Motor neuron (in vitro differentiated cells): ENCODE data around the gene AGO3. TPM values are rescaled to one million over a fixed set of nuclear protein-coding genes. Genes with fewer than 3 reads are reported as not detected.

Experiments
- ATAC-seq, 8 experiments: fragments of 200-7000 bp; cut with Tn5 transposase; replicated peaks in 6 of 8; 2 replicates each; pipeline ENCODE4 v1.8.0; 2021; ENCODE audit warnings: mild to moderate bottlenecking in 8 of 8, moderate library complexity in 8 of 8
- H3K27ac ChIP-seq, 2 donors: fragments of 250-450 bp; sonication (Bioruptor Pico); 2 replicates each; pipeline ENCODE4 v1.9.0; 2021; ENCODE audit warnings: antibody characterized with exemption in 2 of 2, mild to moderate bottlenecking in 2 of 2, moderate library complexity in 1 of 2
- H3K4me1 ChIP-seq, 2 donors: fragments of 250-450 bp; sonication (Bioruptor Pico); replicated peaks in 1 of 2; 2 replicates each; pipeline ENCODE4 v1.6.1; 2021; ENCODE audit warnings: antibody characterized with exemption in 2 of 2, mild to moderate bottlenecking in 2 of 2, moderate library complexity in 1 of 2
- H3K4me3 ChIP-seq, 5 donors: fragments of 250-450 bp; sonication (Bioruptor Pico); 2 replicates each; pipeline ENCODE4 v1.9.0; 2021; ENCODE audit warnings: antibody characterized with exemption in 5 of 5, mild to moderate bottlenecking in 5 of 5, moderate library complexity in 4 of 5
- WGBS, 10 experiments: fragments of 450-650 bp; shearing (Covaris generic); methylation state at CpG; one replicate each; pipeline ENCODE4 v1.0.0; 2022; 5-methylcytosine and 5-hydroxymethylcytosine counted together
- in situ Hi-C, 9 experiments: fragments of 400-800 bp; cut with MboI; loops; one replicate each; pipeline ENCODE4 v1.15.0; 2021; ENCODE audit warnings: low sequenced_read_pairs in 9 of 9, low pct_unique_long_range_greater_than_20kb in 2 of 9; ENCODE audit not compliant: unreplicated experiment in 9 of 9
- total RNA-seq, 8 experiments: library from RNA; unstranded; fragments of 300-600 nt; gene quantifications; 2 replicates each; pipeline versions ENCODE4 v1.2.3 to v1.2.4, GENCODE V29; 2022

The AGO3 gene
- total RNA-seq, 8 experiments from 2014 or later, result 10.5 to 35.0 (median 16.9) TPM

- H3K4me3 ChIP-seq, result no peak overlapping the region
- 90 to 100% (median 92%) methylated on average over 2 to 11 of the region's 14 CpGs; no CpG with 5 or more reads in 3 of the 10 experiments for WGBS, 10 experiments
- in situ Hi-C loops, result no loop called here
- peak in 3 of 8 experiments; percentile 17 to 47 (median 30) for ATAC-seq
- no peak overlapping the region for H3K27ac ChIP-seq
- peaks cover under 1 to 2% of the 10 kb centered on the region in 2 donors for H3K4me1 ChIP-seq
Observed at GRCh38 chr1:35893051-35893879, 37.6 kb upstream of the AGO3 start.

GRCh38 chr1:35894183-35894582 is 36.7 kb upstream of the AGO3 start:
- 80 to 100% (median 96%) methylated on average over 1 to 5 of the region's 6 CpGs; no CpG with 5 or more reads in 5 of the 10 experiments for WGBS, 10 experiments
- no peak overlapping the region for H3K27ac ChIP-seq
- in situ Hi-C loops, result no loop called here

GRCh38 chr1:35894656-35895055 is 36.2 kb upstream of the AGO3 start:
- 100% methylated on average over 1 of the region's 1 CpG; no CpG with 5 or more reads in 5 of the 10 experiments for WGBS, 10 experiments

More at GRCh38 chr1:35894183-35894582, 36.7 kb upstream of the AGO3 start:
- Histone ChIP-seq H3K4me3 (no peak overlapping the region), H3K4me1 (no peaks in the 10 kb centered on the region)
- peak in 3 of 8 experiments; percentile 4 to 18 (median 7) for ATAC-seq

GRCh38 chr1:35899941-35900340 is 31.0 kb upstream of the AGO3 start:
- in situ Hi-C loops, result no loop called here
- H3K4me1 ChIP-seq, result no peaks in the 10 kb centered on the region
- ATAC-seq, result no peak
- no peak overlapping the region for H3K27ac ChIP-seq
- H3K4me3 ChIP-seq, result no peak overlapping the region

More at GRCh38 chr1:35894656-35895055, 36.2 kb upstream of the AGO3 start:
- Histone ChIP-seq H3K4me1 (no peaks in the 10 kb centered on the region), H3K4me3 (no peak overlapping the region), H3K27ac (no peak overlapping the region)
- in situ Hi-C loops, result no loop called here
- no peak for ATAC-seq

GRCh38 chr1:35901235-35901634 is 29.7 kb upstream of the AGO3 start:
- Histone ChIP-seq H3K4me3 (no peak overlapping the region), H3K4me1 (no peaks in the 10 kb centered on the region), H3K27ac (no peak overlapping the region)
- in situ Hi-C loops, result no loop called here
- ATAC-seq, result no peak
- 60 to 100% (median 94%) methylated on average over 1 to 9 of the region's 9 CpGs; no CpG with 5 or more reads in 1 of the 10 experiments for WGBS, 10 experiments

- Histone ChIP-seq H3K27ac (no peak overlapping the region), H3K4me1 (no peaks in the 10 kb centered on the region), H3K4me3 (no peak overlapping the region)
- WGBS, 10 experiments, result 80 to 100% (median 86%) methylated on average over 1 to 2 of the region's 2 CpGs; no CpG with 5 or more reads in 5 of the 10 experiments
- in situ Hi-C loops, result no loop called here
- no peak for ATAC-seq
Observed at GRCh38 chr1:35902671-35903070, 28.2 kb upstream of the AGO3 start.

GRCh38 chr1:35914717-35915116 is 16.2 kb upstream of the AGO3 start:
- WGBS, 10 experiments, result 54 to 100% (median 100%) methylated on average over 1 of the region's 1 CpG; no CpG with 5 or more reads in 3 of the 10 experiments
- peak in 4 of 8 experiments; percentile 52 to 64 (median 60) for ATAC-seq
- H3K4me3 ChIP-seq, result no peak overlapping the region
- no peak overlapping the region for H3K27ac ChIP-seq
- H3K4me1 ChIP-seq, result peaks cover 8 to 14% of the 10 kb centered on the region in 2 donors
- in situ Hi-C loops, result no loop called here

- ATAC-seq, result no peak
- peaks cover 8 to 14% of the 10 kb centered on the region in 2 donors for H3K4me1 ChIP-seq
- WGBS, 10 experiments, result 60 to 100% (median 81%) methylated on average over 1 to 2 of the region's 2 CpGs; no CpG with 5 or more reads in 3 of the 10 experiments
- H3K27ac ChIP-seq, result no peak overlapping the region
- in situ Hi-C loops, result no loop called here
- no peak overlapping the region for H3K4me3 ChIP-seq
Observed at GRCh38 chr1:35915693-35916092, 15.2 kb upstream of the AGO3 start.

GRCh38 chr1:35923791-35924221 is 7.1 kb upstream of the AGO3 start:
- ATAC-seq, result no peak
- Histone ChIP-seq H3K4me3 (no peak overlapping the region), H3K27ac (no peak overlapping the region), H3K4me1 (no peaks in the 10 kb centered on the region)
- in situ Hi-C loops, result no loop called here

GRCh38 chr1:35924838-35925237 is 6.1 kb upstream of the AGO3 start:
- ATAC-seq, result no peak
- in situ Hi-C loops, result no loop called here
- Histone ChIP-seq H3K4me3 (no peak overlapping the region), H3K27ac (no peak overlapping the region), H3K4me1 (peaks cover 0 to 8% of the 10 kb centered on the region in 2 donors)
- WGBS, 10 experiments, result 60 to 100% (median 89%) methylated on average over 1 of the region's 1 CpG; no CpG with 5 or more reads in 3 of the 10 experiments

- Histone ChIP-seq H3K4me1 (peaks cover 0 to 10% of the 10 kb centered on the region in 2 donors), H3K4me3 (no peak overlapping the region), H3K27ac (no peak overlapping the region)
- WGBS, 10 experiments, result 0 to 90% (median 64%) methylated on average over 1 to 4 of the region's 4 CpGs; no CpG with 5 or more reads in 1 of the 10 experiments
- in situ Hi-C loops, result no loop called here
- ATAC-seq, result no peak
Observed at GRCh38 chr1:35925741-35926140, 5.2 kb upstream of the AGO3 start.

- Histone ChIP-seq H3K27ac (no peak overlapping the region), H3K4me3 (no peak overlapping the region), H3K4me1 (peaks cover 0 to 17% of the 10 kb centered on the region in 2 donors)
- no peak for ATAC-seq
- in situ Hi-C loops, result no loop called here
- WGBS, 10 experiments, result 40 to 86% (median 73%) methylated on average over 1 to 3 of the region's 3 CpGs; no CpG with 5 or more reads in 2 of the 10 experiments
Observed at GRCh38 chr1:35927472-35927871, 3.4 kb upstream of the AGO3 start.

- peak; percentile 6 to 45 (median 14) for ATAC-seq
- peak overlapping the region; percentile 95 to 97 for H3K27ac ChIP-seq
- 0 to 25% (median 3%) methylated on average over 2 to 15 of the region's 15 CpGs for WGBS, 10 experiments
- H3K4me3 ChIP-seq, result peak overlapping the region; percentile 82 to 97 (median 91)
- in situ Hi-C loops, result no loop called here
- H3K4me1 ChIP-seq, result peaks cover 8 to 33% of the 10 kb centered on the region in 2 donors
Observed at GRCh38 chr1:35929730-35930592, 944 bp upstream of the AGO3 start.
